OCI-LY1 (cell line): Measurements from ENCODE around the gene SYNE2.

Source experiments
- CTCF ChIP-seq: fragments of 200-600 bp; sonication (generic), shearing (Covaris generic); IDR thresholded peaks from 2 replicates; pipeline ENCODE4 v1.5.1; 2017; ENCODE audit warnings: mild to moderate bottlenecking, antibody characterized with exemption, low read length, moderate library complexity, mixed read lengths
- EZH2 ChIP-seq: fragments of 200-600 bp; sonication (generic), shearing (Covaris generic); IDR thresholded peaks from 2 replicates; pipeline ENCODE4 v1.8.0; 2017; ENCODE audit warnings: borderline replicate concordance, mixed run types, mild to moderate bottlenecking, antibody characterized with exemption, low read length, moderate library complexity, mixed read lengths

- TF ChIP-seq CTCF (no peak), EZH2 (no peak)
Observed at GRCh38 chr14:64196814-64197411, 344.1 kb downstream of the SYNE2 start.
